Stimulated activated CD8-positive, alpha-beta memory T cell treated with anti-CD3 and anti-CD28 coated beads, Interleukin-12 subunit alpha, Interleukin-12 subunit beta, amount 100 ng/mL, for 4 hours (primary cell): Measurements from ENCODE around the gene ENTPD1.
"Not testable (repeated sequence)": the region's sequence is repeated elsewhere in the genome, so short reads cannot be mapped to it uniquely, and the experiment has no call there.

Source experiments
- DNase-seq: peaks from one replicate; pipeline ENCODE4 v3.0.0-alpha.2; 2020; ENCODE audit warnings: low read depth

Gene ENTPD1

DNA sequence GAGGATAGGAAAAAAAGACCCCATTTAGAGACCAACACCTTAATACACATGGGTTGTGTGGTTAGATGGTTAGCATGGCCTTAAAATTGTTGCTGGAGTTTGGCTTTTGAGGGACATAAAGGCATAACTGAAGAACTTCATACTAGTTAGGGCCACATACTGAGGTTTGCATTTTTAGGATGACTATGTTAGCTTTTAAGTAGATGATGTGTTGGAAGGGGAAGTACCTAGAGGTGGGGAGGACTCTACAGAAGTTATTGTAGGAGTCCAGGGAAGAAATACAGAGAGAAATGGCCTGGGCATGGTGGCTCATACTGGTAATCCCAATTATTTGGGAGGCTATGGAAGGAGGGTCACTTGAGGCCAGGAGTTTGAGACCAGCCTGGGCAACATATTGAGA is 40.5 kb downstream of the ENTPD1 start:
- DNase-seq, result no peak

DNA sequence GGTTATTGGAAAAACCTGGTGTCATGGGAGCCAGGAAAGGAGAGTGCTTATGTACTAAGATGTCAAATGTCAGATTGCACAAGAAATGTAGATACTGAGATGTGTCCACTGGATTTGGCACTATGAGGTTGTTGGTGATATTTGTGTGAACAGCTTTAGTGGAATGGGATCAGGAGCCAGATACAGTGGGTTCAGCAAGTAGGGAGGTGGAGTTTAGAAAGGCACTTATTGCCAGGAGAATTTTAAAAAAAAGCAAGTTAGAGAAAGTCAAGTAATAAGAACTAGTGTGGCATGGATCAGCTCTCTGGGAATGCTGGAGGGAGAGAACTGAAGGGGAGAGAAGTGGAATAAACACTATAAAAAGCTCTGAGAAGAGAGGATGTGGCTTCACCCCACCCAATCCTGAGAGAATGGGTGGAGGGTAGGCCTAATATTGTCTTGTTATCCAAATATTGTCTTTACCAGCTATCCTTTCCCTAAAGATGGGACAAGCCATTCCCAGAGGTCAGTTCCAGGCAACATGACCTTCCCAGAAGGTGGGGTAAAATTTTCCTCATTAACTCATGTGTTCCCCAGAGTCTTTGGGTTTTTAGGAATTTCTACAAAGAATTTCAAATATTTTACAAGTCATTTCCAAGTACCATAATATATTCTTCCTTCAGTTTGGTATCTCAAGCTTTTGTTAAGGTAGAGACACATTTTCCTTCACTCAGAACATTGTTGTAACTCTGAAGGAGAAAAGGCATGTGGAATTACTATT is 42.3 kb downstream of the ENTPD1 start:
- no peak for DNase-seq

DNA sequence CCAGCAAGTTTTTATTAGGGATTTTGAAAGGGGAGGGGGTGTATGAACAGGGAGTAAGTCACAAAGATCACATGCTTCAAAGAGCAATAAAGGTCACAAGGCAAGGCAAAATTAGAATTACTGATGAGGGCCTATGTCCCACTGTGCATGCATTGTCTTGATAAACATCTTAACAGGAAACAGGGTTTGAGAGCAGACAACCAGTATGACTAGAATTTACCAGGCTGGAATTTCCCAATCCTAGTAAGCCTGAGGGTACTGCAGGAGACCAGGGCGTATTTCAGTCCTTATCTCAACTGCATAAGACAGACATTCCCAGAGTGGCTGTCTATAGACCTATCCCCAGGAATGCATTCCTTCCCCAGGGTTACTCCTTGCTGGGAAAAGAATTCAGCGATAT is 44.3 kb downstream of the ENTPD1 start:
- not testable (repeated sequence) for DNase-seq

DNA sequence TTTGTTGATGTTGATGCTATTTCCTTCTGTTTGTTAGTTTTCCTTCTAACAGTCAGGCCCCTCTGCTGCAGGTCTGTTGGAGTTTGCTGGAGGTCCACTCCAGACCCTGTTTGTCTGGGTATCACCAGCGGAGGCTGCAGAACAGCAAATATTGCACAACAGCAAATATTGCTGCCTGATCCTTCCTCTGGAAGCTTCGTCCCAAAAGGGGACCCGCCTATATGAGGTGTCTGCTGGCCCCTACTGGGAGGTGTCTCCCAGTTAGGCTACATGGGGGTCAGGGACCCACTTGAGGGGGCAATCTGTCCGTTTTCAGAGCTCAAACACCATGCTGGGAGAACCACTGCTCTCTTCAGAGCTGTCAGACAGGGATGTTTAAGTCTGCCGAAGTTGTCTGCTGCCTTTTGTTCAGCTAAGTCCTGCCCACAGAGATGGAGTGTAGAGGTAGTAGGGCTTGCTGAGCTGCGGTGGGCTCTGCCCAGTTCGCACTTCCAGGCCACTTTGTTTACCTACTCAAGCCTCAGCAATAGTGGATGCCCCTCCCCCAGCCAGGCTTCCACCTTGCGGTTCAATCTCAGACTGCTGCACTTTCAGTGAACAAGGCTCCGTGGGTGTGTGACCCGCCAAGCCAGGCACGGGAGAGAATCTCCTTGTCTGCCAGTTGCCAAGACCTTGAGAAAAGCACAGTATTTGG is 50.9 kb downstream of the ENTPD1 start:
- DNase-seq, result not testable (repeated sequence)

DNA sequence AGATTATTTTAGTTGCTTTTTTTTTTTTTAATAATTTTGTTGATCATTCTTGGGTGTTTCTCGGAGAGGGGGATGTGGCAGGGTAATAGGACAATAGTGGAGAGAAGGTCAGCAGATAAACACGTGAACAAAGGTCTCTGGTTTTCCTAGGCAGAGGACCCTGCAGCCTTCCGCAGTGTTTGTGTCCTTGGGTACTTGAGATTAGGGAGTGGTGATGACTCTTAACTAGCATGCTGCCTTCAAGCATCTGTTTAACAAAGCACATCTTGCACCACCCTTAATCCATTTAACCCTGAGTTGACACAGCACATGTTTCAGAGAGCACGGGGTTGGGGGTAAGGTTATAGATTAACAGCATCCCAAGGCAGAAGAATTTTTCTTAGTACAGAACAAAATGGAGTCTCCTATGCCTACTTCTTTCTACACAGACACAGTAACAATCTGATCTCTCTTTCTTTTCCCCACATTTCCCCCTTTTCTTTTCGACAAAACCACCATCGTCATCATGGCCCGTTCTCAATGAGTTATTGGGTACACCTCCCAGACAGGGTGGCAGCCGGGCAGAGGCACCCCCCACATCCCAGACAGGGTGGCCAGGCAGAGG is 52.8 kb downstream of the ENTPD1 start:
- DNase-seq, result not testable (repeated sequence)

DNA sequence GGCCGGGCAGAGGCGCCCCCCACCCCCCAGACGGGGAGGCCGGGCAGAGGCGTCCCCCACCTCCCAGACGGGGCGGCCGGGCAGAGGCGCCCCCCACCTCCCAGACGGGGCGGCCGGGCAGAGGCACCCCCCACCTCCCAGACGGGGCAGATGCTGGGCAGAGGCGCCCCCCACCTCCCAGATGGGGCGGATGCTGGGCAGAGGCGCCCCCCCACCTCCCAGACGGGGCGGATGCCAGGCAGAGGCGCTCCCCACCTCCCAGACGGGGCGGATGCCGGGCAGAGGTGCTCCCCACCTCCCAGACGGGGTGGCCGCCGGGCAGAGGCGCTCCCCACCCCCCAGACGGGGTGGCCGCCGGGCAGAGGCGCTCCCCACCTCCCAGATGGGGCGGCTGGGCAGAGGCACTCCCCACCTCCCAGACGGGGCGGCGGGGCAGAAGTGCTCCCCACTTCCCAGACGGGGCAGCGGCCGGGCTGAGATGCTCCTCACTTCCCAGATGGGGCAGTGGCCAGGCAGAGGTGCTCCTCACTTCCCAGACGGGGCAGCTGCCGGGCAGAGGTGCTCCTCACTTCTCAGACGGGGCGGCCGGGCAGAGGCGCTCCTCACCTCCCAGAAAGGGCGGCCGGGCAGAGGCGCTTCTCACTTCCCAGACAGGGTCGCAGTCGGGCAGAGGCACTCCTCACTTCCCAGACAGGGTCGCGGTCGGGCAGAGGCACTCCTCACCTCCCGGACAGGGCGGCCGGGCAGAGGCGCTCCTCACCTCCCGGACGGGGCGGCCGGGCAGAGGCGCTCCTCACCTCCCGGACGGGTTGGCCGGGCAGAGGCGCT is 53.6 kb downstream of the ENTPD1 start:
- DNase-seq, result no peak

DNA sequence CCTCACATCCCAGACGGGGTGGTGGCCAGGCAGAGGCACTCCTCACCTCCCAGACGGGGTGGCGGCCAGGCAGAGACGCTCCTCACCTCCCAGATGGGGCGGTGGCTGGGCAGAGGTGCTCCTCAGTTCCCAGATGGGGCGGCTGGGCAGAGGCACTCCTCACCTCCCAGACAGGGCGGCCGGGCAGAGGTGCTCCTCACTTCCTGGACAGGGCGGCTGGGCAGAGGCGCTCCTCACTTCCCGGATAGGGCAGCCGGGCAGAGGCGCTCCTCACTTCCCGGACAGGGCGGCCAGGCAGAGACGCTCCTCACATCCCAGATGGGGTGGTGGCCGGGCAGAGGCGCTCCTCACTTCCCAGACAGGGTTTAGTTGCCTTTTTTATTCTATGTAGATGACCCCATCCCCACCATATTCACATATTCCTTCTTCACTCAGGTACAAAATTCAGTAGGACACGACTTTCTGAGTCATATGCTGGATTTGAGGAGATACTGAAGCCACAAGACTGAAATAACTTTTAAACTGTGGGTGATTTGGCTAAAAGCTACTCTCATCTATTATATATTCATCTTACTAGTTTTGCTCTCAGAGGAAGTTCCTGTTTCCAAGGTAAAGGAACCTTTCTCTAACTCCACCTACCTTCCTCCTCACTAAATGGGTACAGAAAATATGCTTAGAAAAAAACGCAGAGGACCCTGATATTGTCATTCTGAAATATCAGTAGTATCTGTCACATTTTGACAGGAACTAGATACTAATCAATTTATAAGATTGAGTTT is 54.4 kb downstream of the ENTPD1 start:
- DNase-seq, result no peak

DNA sequence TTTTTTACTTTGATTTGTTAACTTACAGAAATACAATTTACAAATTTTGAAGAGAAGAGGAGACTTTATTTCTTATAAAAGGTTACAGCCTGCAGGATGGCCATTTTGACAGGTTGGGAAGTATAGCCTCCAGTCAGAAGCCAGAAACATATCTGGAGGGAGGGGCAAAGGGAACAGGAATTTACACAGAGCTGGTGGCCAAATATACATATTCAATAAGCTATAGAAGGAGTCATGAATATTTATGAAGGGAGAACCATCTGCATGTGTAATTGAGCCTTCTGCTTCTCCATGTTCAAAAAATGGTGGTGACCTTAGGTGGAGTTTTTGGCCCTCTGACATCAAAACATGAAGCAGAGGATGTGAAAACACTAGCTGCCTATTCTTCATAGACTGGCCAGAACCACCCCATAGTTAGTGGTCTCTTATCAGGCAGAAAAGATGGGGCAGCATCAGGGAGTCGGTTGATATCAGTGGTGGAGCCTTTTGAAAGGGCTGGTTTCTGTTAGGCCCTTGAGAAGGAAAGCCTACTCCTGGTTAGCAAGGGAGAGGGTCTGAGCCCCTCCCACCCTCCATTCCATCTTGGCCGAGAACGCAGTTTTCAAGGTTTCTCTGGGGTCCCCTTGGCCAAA is 57.2 kb downstream of the ENTPD1 start:
- DNase-seq, result no peak

DNA sequence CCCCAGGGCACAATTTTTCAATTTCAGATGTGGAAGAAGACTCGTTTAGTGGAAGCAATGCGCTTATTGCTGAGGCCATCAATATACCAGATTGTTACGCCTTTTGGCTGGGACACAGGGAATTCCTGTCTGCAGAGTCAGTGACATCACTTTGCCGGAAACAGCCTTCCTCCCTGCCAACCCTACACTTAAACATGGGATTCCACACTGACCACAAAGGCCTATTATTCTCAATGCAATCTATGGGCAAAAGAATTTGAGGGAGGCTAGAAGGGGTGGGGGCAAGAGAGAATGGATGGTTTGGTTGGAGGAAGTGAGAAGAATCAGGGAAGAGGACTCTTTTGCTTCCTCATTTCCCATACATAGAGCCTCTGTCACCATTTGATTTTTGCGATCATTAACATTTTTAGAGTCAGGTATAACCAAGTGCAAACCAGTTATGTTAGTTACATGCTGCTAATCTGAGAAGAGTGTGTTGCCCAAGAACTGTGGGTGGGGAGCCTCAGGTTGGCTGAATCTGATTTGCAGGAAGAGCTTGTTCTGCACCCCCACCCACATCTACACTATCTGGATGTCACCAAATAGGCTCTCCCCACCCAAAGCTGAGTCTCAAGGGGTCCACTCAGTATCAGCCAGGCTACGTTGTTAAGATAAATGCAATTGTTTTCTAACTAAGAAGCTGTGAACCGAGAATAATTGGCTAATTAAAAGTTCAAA is 58.2 kb downstream of the ENTPD1 start:
- DNase-seq, result no peak

DNA sequence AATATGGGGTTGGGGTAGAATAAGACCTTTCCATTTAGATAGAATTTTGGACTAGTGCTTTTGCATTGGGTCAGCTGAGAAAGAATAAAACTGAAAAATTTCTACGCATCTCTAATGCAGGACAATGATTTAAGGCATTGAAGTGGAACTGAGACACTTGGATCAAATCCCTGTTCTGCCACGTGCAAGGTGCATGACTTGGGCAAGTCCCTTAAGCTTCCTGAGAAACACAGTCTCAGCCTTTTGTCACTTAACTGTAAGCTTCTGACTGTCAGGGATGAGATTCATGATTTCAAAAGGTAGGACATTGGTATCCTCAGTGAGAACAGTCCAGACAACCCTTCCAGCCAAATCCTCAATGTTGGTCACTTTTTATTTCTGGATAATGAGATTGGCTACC is 59.2 kb downstream of the ENTPD1 start:
- DNase-seq, result no peak

DNA sequence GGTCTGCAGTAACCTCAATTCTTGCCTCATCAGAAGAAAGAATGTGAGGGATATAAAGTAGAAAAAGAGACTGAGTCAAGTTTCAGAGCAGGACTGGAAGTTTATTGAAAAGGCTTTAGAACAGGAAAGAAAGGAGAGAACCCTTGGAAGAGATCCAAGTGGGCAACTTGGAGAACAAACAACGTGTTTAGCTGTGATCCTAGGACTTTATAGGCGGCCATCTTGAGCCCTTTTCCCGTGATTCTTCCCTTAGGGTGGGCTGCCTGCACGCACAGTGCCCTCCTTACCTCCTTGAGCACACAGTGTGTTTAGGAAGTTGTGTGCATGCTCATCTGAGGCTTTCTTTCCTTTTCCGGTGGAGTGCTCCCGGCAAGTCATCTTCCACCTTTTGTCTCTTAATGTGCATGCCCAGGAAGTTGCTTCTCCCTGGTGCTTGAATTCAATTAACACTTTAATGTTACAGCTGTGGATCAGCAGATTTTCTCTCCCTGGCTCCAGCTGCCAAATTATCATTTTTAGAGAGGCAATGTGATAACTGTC is 59.8 kb downstream of the ENTPD1 start:
- DNase-seq, result no peak

DNA sequence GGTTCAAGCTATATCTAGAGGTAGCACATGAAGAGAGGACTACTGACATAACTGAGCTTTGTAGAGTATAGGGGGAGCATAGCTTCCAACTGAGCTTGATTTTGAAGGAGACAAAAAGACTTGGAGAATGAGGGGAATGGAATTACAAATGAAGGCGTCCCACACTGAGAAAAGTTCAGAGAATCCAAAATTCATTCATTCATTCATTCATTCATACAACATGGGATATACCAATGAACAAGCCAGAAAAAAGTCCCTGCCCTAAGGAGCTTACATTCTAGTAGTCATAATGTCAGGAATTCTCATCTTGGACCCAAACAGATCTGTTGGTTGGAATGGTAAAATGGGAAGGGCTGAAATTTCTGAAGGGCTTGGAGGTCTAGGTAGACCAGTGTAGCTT is 62.0 kb downstream of the ENTPD1 start:
- DNase-seq, result no peak

DNA sequence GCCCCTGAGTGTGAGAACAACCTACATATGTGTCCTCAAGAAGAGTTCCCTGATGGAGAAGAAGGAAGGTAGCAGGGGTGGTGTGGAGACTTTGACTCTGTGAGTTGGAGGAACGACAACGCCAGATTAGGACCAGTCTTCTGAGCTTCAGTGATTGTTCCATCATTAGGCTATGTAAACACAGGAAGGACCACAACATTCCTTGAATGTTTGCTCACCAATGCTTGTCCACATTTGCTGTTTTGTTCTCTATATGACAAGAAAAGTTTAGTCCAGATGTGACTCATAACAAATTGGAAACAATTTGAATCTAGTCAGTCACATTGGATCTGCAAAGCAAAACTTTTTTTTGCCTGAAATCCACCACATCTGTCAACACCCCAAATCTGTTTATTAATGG is 62.7 kb downstream of the ENTPD1 start:
- no peak for DNase-seq

DNA sequence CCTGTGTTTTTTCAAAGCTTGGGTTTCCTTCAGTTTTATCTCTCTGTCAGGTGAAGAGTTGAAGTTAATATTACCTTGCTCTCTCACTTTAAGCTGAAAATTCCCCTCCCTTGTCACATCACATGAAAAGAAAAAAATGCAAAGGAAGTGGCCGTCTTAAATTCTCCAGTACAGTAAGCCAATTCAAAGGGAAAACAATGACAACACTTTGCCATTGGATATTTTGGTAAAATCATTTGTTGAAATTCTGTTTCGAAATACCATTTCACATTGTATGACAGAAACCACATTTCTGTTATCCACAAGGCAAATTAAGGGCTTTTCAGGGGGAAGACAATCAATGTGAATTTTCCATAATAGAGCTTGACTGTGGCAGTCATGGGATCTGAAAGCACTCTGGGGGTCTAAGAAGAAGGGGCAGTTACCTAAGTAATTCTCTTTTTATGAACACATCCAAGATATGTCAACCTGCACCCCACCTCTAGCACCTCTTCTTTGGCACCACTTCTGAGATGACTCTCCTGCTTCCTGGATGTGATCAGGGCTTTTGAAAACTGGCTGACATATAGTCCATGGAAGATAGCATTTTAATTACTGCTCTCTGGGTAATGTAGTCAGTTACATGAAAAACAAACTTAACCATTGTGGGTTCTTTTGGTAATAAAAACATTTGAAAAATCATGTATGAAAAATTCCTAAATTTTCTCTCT is 63.8 kb downstream of the ENTPD1 start:
- no peak for DNase-seq

DNA sequence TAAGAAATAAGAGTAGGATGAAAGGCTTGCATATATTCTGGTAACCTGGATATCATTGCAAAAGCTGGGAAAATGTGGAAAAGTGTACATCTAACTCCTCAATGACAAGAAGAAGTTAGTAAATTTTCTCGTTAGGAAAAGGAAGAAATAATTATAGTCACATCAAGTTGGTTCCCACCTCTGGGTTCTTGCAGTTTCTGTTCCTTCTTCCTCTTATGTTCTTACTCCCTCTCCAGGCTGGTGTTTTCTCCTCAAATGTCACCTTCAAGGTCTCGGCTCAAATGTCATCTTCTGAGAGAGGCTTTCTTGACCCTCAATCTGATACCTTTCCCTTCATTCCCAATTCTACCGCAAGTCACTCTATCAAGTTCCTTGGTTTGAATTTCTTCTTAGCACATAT is 64.4 kb downstream of the ENTPD1 start:
- no peak for DNase-seq

DNA sequence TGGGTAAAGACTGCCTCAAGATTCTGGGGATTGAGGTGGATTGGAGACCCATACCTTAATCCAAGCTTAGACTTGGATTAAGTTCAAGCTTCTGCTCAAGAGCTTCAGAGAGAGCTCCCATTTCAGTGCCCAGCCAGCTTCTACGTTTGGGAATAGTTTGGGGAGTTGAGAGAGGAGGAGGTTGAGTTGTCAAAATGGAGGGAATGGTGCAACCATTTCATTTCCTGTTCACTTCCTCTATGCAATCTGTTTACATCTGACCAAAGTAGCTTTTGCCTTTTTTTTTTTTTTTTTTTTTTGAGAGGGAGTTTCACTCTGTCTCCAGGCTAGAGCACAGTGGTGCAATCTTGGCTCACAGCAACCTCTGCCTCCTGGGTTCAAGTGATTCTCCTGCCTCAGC is 65.8 kb downstream of the ENTPD1 start:
- no peak for DNase-seq

DNA sequence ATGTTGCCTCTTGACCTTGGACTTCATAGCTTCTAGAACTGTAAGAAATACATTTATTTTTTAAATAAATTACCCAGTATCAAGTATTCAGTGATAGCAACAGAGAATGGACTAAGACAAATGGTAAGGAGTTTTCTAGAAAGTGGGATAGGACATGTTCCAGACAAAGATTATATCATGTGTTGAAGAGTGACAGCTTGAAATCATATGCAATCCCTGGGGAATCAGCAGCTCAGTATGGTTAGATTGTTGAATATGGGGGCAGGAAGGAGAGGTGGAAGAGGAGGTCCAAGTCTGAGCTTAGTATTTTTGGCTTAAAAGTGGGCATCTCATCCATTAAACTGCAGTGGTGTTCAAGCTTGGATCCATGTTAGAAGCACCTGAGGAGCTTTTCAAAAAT is 74.1 kb downstream of the ENTPD1 start:
- DNase-seq, result no peak

DNA sequence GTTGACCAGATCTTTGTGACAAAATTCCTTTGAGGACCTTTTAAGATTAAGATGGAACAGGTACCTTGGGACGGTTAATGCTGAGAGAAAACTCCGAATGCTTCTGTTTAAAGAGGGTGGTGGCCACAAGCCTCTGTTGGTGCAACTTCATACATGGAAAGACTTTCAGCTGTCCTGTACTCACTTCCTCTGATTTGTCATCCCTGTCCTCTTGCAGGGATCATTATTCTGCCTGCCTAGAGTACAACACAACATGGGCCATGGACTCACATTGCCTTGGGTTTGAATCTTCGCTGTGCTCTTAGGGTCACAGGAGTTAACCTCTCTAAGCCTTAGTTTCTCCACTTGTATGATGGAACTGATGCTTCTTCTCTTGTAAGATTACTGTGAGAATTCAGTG is 75.1 kb downstream of the ENTPD1 start:
- no peak for DNase-seq

DNA sequence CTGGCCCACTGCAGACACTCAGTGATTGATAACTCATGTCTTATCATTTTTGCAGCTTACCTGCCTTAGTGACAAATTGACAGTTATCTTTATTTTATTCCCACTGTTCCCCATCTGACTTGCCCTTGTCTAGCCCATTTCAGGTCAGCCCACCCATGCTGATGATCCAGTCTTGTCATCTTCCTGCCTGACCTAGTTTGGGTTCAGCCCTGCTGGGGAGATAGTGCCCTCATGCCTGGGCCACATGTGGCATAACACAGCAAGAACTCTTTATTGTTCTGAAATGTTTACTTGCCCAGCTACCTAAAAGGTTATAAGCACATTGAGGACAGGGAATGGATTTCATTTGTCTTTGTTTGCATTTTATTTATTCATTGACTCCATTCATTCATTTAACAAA is 75.6 kb downstream of the ENTPD1 start:
- DNase-seq, result no peak
